ENCODE measurements around the gene PRXL2B.
"Not testable (repeated sequence)": the region's sequence is repeated elsewhere in the genome, so short reads cannot be mapped to it uniquely, and the experiment has no call there.

Gene PRXL2B

DNA sequence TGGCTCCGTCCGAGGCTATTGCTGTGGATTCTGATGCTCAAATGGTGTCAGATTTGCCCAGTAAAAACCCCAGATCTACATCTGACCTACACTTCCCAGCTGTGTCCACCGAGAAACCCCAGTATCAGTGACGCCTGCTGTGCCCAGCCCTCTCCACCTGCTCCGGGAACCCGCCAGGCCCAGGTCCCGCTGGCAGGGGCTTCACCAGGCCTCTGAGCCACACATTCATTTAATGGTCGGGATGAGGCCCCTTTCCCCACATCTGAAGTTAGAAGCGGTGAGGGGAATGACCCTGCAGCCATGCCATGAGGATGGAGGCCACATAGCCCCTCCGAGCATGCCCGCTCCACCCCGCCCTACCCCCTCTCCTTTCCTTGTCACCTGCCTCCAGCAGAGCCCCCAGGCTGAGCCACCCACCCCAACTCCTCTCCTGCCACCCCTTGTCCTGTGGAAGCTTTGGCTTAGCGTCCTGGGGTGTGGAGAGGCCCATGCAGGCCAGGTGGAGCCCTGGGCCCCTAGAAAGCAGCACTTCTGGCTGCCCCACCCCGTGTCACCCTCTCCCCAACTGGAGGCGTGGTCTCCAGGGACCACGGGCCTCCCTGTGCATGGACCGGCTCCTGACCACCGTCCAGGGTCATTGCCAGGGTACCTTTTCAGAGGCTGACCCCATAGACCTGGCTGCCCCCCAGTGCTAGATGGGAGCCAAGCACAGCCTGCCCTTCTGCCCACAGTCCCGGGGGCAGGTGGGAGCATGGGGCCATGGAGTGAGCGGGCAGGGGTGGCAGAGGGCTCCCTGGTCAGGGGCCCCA, 22.4 kb upstream of the PRXL2B start:
- DNase-seq (ENCODE audit: low read depth), result no peak

- DNase-seq (ENCODE audit: low read depth), result no peak
Measured at GRCh38 chr1:2564815-2565374, 21.7 kb upstream of the PRXL2B start.

DNA sequence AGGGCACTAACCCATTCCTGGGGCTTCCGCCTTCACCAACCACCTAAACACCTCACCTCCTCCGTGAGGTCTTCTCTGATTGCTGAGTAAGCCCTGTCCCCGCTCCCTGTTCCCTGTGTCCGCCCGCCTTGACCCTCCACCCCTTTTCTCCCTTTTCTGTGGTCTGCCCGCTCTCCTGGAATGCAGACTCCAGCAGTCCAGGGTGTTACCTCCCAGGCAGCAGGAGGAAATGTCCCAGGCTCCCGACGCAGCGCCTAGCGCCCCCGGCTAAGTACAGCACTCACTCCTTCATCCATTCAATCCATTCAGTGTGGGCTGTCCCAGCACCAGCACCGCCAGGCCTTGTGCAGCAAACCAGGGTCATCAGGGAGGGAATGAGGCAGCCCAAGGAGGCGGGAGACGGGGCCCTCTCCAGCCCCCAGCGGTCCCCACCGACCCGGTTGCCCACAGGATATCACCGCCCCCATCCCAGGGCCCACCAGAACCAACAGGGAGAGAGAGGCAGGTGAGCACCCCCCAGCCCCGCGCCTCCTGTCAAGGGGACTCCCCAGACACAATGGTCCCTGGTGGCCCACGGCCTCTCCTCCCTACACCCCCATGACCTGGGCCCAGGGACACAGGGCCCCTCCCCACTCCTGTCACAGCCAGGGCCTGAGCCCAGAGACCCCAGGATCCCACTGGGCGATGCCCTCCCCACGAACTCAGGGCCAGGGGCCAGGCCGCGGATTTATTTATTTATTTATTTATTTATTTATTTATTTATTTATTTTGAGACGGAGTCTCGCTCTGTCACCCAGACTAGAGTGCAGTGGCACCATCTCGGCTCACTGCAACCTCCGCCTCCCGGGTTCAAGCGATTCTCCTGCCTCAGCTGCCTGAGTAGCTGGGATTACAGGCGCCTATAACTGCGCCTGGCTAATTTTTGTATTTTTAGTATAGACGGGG, 20.2 kb upstream of the PRXL2B start:
- DNase-seq (ENCODE audit: low read depth), result no peak

GRCh38 chr1:2567083-2567679, 19.4 kb upstream of the PRXL2B start:
- DNase-seq (ENCODE audit: low read depth), result no peak

DNA sequence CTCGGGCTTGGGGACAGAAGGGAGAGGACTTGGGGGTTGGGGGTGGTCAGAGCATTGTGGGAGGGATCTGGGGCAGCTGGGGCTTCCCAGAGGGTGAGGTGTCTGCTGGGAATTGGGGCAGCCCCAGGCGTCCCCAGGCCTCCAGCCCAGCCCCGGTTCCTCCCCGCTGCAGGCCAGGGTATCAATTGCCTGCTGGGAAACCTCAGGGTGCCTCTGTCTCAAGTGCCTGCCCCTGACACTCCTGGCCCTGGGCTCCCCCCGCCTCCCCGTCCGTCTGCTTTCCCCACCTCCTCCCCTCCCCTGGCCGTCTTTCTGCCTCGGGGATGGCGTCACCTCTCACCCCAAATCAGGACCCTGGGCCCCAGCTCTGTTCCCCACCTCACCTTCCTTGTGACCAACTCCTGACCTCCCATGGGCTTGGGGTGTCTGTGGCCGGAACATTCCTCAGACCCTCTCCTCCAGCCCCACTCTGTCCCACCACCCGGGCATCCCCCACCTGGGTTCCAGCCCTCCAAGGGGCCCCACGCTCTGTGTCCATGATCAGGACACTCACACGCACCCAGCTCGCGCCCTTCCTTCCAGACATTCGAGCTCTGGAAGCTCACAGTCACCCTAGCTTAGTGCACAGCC, 18.3 kb upstream of the PRXL2B start:
- DNase-seq (ENCODE audit: low read depth), result not testable (repeated sequence)

GRCh38 chr1:2569060-2569459, 17.5 kb upstream of the PRXL2B start:
- no peak for DNase-seq (ENCODE audit: low read depth)

- DNase-seq (ENCODE audit: low read depth), result not testable (repeated sequence)
Measured at GRCh38 chr1:2569703-2570102, 16.9 kb upstream of the PRXL2B start.

- DNase-seq (ENCODE audit: low read depth), result no peak
Measured at GRCh38 chr1:2570332-2570731, 16.2 kb upstream of the PRXL2B start.

- no peak for DNase-seq (ENCODE audit: low read depth)
Measured at GRCh38 chr1:2571348-2571747, 15.2 kb upstream of the PRXL2B start.

GRCh38 chr1:2573250-2573920, 13.2 kb upstream of the PRXL2B start:
- no peak for DNase-seq (ENCODE audit: low read depth)

DNA sequence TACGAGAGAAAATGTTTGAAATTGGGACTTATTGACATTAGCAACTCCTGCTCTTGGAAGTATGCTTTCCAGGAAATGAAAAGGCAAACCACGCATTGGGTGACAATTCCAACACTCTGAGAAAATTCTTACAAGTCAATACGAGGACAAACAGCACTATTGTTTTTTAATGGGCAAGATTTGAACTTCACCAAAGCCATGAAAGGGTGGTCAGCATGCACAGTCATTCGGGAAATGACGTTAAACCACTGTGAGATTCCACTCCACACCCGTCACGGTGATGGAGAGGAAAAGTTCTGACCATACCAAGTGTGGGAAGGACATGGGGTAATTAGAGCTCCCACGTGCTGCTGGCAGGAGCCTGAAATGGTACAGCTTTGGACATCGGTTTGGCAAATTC, 12.2 kb upstream of the PRXL2B start:
- no peak for DNase-seq (ENCODE audit: low read depth)

GRCh38 chr1:2575801-2576663, 10.5 kb upstream of the PRXL2B start:
- no peak for DNase-seq (ENCODE audit: low read depth)

DNA sequence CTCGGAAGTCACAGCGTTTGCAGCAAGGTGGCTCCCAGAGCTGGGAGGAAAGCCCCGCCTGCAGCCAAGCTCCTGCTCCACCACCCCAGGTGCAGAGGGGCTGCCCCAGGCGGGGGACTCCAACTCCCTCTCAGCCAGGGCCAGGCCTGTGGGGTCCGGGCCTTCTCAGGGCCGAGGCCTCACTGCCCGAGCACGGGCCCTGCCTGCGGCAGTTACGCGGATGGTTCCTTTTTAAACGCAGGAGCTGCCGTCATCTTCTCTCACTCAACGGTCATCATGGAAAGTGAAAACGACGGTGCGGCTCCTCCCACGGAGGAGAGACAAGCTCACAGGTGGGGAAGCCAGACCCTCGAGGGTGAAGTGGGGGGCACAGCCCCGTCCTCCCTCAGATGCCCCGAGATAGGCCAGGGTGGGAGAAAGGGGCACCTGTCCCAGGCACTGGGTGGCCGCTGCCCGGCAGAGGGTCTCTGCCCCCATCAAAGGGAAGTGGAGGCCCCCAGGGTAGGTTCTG, 9.0 kb upstream of the PRXL2B start:
- DNase-seq (ENCODE audit: low read depth), result not testable (repeated sequence)

DNA sequence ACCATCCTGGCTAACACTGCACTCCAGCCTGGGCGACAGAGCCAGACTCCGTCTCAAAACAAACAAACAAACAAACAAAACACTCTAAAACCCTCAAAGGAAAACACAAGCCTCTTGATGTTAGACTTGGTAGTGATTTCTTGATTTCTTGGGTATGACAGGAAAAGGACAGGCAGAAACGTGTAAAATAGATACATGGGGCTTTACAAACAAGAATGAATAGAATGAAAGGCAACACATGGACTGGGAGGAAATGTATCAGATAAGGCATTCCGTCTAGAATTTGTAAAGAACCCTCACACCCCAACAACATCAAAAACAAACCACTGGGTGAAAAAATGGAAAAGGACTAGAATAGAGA, 7.8 kb upstream of the PRXL2B start:
- no peak for DNase-seq (ENCODE audit: low read depth)

- DNase-seq (ENCODE audit: low read depth), result no peak
Measured at GRCh38 chr1:2580691-2581090, 5.9 kb upstream of the PRXL2B start.

GRCh38 chr1:2582391-2582790, 4.2 kb upstream of the PRXL2B start:
- no peak for DNase-seq (ENCODE audit: low read depth)

DNA sequence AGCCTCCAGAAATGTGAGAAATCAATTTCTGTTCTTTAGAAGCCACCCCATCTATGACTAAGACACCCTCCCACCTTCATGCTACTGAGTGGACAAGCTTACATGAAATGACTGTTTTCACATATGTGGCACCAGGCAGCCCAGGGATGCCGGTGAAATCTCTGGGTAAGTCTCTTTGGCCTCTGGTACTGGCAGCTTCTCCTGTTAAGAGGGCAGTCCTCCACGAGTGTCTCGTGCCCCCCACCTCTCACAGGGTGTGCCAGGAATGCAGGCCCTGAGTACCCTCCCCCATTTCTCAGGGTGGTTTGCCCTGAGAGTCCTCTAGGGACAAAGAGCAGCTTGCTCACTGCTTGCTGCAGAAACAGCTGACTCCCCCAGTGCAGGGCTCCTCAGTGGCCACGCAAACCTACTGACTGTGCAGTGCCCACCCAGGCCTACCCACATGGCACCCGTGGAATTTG, 3.2 kb upstream of the PRXL2B start:
- DNase-seq (ENCODE audit: low read depth), result no peak

DNA sequence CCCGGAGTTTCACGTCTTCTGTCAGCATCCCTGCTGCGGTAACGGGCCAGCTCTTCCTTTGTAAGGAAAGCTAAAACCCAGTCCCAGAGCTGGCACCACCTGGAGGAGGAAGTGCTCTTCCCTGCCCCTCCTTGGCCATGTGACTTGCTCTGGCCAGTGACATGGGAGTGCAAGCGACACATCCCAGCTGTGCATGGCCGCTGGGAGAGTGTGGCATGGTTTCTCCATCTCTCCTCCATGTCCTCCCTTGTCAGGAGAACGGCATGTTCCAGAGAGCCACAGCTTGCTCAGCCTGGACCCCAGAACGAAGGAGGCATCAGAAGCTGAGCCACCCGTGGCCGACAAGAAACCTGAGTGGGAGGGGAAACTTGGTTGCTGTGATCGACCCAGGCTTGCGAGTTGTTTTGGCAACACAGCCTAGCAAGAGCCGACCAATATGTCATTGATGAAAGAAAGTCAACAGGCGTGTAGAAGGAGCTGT, 2.7 kb upstream of the PRXL2B start:
- no peak for DNase-seq (ENCODE audit: low read depth)

GRCh38 chr1:2584686-2585317, 1.8 kb upstream of the PRXL2B start:
- no peak for DNase-seq (ENCODE audit: low read depth)
